ENCODE data around the gene RAB36.

The RAB36 gene

DNA sequence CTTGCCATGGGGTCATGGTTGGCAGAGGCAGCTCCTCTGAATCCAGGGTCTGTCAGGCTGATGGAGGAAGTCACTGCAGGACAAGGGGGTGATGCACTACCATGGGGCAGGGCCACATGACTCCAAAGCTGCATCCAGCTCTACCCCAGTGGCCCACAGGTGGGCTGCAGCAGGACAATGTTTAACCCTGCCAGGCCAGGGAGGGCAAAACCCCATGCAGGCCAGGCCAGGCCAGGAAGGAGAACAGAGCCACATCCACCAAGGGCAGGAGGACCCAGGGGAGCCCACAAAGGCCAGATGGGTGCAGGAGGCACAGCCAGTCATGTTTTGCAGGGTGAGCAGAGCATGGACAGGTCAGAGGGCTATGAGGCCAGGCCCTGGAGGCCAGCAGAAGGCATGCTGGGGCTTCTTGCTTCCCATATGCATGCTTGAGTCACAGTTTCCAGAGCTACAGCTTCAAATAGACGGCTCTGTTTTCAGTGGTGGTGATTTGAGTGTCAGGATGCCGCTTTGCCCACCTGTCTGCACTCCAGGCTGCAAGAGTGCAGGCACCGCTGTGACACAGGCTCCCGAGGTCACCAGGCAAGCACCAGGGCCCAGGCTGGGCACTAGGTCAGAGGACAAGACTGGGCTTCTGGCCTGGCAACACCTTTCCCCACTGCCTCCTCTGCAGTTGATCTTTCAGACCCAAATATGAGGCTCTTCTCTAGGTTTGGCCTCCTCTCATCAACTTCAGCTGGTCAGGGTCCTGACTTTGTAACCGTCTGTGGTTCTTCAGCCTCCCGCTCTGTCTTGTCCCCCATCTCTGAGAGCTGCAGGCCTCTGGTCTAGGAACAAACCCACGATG lies 26.4 kb upstream of the RAB36 start:
- no peak for DNase-seq (ENCODE audit: low read depth)
- no peak overlapping the region for H3K4me3 ChIP-seq (ENCODE audit: low read depth, low read length)
- TF ChIP-seq MYC (IDR thresholded peaks at IDR 0.05; ENCODE audit: low read depth, low read length): no peak
- TF ChIP-seq POLR2A (IDR thresholded peaks at IDR 0.05; ENCODE audit: extremely low read depth, insufficient read length): no peak
- TF ChIP-seq, protein P1, sequence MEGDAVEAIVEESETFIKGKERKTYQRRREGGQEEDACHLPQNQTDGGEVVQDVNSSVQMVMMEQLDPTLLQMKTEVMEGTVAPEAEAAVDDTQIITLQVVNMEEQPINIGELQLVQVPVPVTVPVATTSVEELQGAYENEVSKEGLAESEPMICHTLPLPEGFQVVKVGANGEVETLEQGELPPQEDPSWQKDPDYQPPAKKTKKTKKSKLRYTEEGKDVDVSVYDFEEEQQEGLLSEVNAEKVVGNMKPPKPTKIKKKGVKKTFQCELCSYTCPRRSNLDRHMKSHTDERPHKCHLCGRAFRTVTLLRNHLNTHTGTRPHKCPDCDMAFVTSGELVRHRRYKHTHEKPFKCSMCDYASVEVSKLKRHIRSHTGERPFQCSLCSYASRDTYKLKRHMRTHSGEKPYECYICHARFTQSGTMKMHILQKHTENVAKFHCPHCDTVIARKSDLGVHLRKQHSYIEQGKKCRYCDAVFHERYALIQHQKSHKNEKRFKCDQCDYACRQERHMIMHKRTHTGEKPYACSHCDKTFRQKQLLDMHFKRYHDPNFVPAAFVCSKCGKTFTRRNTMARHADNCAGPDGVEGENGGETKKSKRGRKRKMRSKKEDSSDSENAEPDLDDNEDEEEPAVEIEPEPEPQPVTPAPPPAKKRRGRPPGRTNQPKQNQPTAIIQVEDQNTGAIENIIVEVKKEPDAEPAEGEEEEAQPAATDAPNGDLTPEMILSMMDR (IDR thresholded peaks at IDR 0.05; ENCODE audit: low read depth, low read length): no peak
- TF ChIP-seq, protein P2, sequence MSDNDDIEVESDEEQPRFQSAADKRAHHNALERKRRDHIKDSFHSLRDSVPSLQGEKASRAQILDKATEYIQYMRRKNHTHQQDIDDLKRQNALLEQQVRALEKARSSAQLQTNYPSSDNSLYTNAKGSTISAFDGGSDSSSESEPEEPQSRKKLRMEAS (IDR thresholded peaks at IDR 0.05; ENCODE audit: low read depth, low read length): no peak

GRCh38 chr22:23119494-23120414 lies 25.5 kb upstream of the RAB36 start:
- DNase-seq (ENCODE audit: low read depth): no peak
- TF ChIP-seq, protein P2 (IDR thresholded peaks at IDR 0.05; ENCODE audit: low read depth, low read length): no peak
- TF ChIP-seq POLR2A (IDR thresholded peaks at IDR 0.05; ENCODE audit: extremely low read depth, insufficient read length) (no peak), MYC (IDR thresholded peaks at IDR 0.05; ENCODE audit: low read depth, low read length) (no peak)
- TF ChIP-seq, protein P1 (IDR thresholded peaks at IDR 0.05; ENCODE audit: low read depth, low read length): no peak
- H3K4me3 ChIP-seq (ENCODE audit: low read depth, low read length): no peak overlapping the region

DNA sequence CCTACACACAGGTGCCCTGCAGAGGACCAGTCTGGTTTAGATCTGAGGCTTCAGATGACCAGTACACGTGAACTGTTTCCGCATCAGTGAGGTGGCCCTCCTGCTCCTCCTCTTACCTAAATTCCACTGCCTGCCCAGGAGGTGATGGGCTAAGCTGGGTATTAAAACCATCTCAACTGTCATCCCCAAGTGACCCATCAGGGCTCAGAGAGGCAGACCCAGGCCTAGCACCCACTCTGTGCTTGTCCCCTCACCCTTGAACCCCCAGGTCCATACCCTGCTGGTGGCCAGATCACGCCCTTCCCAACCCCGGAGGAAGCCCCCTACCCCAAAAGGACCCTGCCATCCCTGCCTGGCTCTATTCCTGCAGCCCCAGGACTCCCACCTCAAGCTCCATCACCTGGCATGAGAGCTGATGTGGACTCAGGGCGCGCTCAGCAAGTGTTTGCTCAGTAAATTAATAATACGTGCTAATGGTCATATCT lies 24.8 kb upstream of the RAB36 start:
- no peak overlapping the region for H3K4me3 ChIP-seq (ENCODE audit: low read depth, low read length)
- DNase-seq (ENCODE audit: low read depth): no peak
- TF ChIP-seq, protein P1 (IDR thresholded peaks at IDR 0.05; ENCODE audit: low read depth, low read length): no peak
- TF ChIP-seq, protein P2 (IDR thresholded peaks at IDR 0.05; ENCODE audit: low read depth, low read length): no peak

DNA sequence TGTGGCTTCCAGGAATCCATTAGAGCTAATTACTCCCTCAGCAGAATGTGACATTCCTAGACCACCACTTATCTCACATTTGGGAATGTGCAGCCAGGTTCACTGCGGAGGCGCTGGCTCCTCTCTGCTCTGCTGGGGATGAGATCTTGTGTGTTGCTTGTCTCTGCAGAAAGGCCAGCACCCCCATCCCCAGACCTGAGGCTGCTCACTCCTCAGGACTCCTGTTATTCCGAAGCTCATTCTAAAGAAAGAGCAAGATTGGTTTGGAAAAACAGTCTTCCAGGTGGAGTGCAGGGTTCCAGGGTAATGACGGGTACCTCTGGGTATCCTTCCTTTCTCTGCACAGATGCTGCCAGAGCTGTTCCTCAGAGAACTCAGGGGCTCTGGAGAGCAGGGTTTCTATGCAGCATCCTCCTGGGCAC lies 24.3 kb upstream of the RAB36 start:
- no peak for DNase-seq (ENCODE audit: low read depth)
- H3K4me3 ChIP-seq (ENCODE audit: low read depth, low read length): no peak overlapping the region
- TF ChIP-seq MYC (IDR thresholded peaks at IDR 0.05; ENCODE audit: low read depth, low read length): no peak
- TF ChIP-seq, protein P1 (IDR thresholded peaks at IDR 0.05; ENCODE audit: low read depth, low read length): no peak
- TF ChIP-seq POLR2A (IDR thresholded peaks at IDR 0.05; ENCODE audit: extremely low read depth, insufficient read length): no peak
- TF ChIP-seq, protein P2 (IDR thresholded peaks at IDR 0.05; ENCODE audit: low read depth, low read length): no peak

GRCh38 chr22:23121424-23121823 lies 23.9 kb upstream of the RAB36 start:
- H3K4me3 ChIP-seq (ENCODE audit: low read depth, low read length): no peak overlapping the region
- DNase-seq (ENCODE audit: low read depth): peak; percentile 19
- TF ChIP-seq, protein P1 (IDR thresholded peaks at IDR 0.05; ENCODE audit: low read depth, low read length): no peak
- no peak for TF ChIP-seq POLR2A (IDR thresholded peaks at IDR 0.05; ENCODE audit: extremely low read depth, insufficient read length)
- TF ChIP-seq MYC (IDR thresholded peaks at IDR 0.05; ENCODE audit: low read depth, low read length): no peak
- TF ChIP-seq, protein P2 (IDR thresholded peaks at IDR 0.05; ENCODE audit: low read depth, low read length): no peak
